Measurements from ENCODE around the gene LINGO3. TPM values are rescaled to one million over a fixed set of nuclear protein-coding genes. Genes with fewer than 3 reads are reported as not detected.

The LINGO3 gene
- polyA plus RNA-seq, 3 donors: 0.08 to 2.8 (median 2.2) TPM

DNA sequence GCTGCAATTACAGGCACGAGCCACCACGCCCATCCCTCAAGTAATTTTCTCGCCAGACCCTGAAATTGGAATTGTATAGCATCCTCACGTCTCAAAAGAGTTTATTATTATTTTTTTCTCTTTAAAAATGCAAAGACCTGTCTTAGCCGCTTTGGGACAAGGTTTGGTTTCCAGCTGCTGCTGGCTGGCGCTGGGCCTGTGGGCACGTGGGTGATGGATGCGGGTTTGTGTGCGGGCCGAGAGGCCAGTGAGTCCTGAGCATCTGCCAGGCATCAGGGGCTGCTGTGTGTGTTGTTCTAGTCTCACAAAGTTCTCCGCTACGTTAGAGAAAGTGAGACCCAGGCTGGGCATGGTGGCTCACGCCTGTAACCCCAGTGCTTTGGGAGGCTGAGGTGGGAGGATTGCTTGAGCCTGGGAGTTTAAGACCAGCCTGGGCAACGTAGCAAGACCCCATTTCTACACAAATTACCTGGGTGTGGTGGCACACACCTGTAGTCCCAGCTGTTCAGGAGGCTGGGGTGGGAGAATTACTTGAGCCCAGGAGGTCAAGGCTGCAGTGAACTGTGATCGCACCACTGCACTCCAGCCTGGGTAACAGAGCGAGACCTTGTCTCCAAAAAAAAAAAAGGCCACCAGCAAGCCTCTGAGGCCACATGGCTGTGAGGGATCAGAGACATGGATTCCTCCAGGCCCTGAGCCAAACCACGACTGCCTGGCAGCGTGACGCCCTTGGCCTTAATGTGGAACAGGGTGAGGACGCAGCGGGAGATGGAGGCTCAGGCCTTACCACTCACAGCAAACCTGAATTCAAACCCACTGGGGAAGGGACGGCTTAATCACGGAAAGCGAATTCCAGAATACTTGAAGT is 47.4 kb upstream of the LINGO3 start:
- TF ChIP-seq, protein P1, sequence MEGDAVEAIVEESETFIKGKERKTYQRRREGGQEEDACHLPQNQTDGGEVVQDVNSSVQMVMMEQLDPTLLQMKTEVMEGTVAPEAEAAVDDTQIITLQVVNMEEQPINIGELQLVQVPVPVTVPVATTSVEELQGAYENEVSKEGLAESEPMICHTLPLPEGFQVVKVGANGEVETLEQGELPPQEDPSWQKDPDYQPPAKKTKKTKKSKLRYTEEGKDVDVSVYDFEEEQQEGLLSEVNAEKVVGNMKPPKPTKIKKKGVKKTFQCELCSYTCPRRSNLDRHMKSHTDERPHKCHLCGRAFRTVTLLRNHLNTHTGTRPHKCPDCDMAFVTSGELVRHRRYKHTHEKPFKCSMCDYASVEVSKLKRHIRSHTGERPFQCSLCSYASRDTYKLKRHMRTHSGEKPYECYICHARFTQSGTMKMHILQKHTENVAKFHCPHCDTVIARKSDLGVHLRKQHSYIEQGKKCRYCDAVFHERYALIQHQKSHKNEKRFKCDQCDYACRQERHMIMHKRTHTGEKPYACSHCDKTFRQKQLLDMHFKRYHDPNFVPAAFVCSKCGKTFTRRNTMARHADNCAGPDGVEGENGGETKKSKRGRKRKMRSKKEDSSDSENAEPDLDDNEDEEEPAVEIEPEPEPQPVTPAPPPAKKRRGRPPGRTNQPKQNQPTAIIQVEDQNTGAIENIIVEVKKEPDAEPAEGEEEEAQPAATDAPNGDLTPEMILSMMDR (IDR thresholded peaks at IDR 0.05): no peak
- Histone ChIP-seq H3K4me2 (replicated peaks; ENCODE audit: extremely low read depth, low read length, poor library complexity, severe bottlenecking) (no peak overlapping the region), H2AFZ (ENCODE audit: insufficient read depth, low read depth, low read length, poor library complexity, severe bottlenecking) (no peak overlapping the region), H3K27me3 (ENCODE audit: control insufficient read depth in 2 of 2, insufficient read depth in 2 of 2, low read length in 2 of 2) (peaks cover 2 to 20% of the 10 kb centered on the region in 2 donors), H3K9ac (ENCODE audit: insufficient read depth, low read length, poor library complexity, severe bottlenecking) (no peak overlapping the region), H3K4me1 (ENCODE audit: control insufficient read depth in 1 of 2, insufficient read depth in 2 of 2, low read length in 2 of 2) (no peaks in the 10 kb centered on the region), H3K79me2 (ENCODE audit: insufficient read depth, low read length) (no peaks in the 10 kb centered on the region), H3K9me3 (replicated peaks in 1 of 2; ENCODE audit: control insufficient read depth in 1 of 2, insufficient read depth in 1 of 2, low read length in 2 of 2) (no peaks in the 10 kb centered on the region), H3K4me3 (replicated peaks in 1 of 3; ENCODE audit: low read depth in 2 of 3, low read length in 3 of 3) (no peak overlapping the region), H3K27ac (ENCODE audit: low read depth in 1 of 2, low read length in 2 of 2) (no peak overlapping the region), H4K20me1 (ENCODE audit: insufficient read depth, low read length) (no peaks in the 10 kb centered on the region), H3K36me3 (replicated peaks in 1 of 2; ENCODE audit: control insufficient read depth in 1 of 2, insufficient read depth in 2 of 2, low read length in 2 of 2) (peaks cover 8 to 18% of the 10 kb centered on the region in 2 donors)
- peaks cover 18 to 24% (median 19%) of the 10 kb centered on the region in 3 donors for H3K27me3 Mint-ChIP-seq (ENCODE audit: low read depth in 3 of 3)
- peaks cover 0 to 14% of the 10 kb centered on the region in 2 donors for H3K36me3 Mint-ChIP-seq
- H3K9me3 Mint-ChIP-seq: peaks cover 0 to 1% (median 0%) of the 10 kb centered on the region in 7 donors
- WGBS (ENCODE audit: insufficient coverage): 93% methylated on average over 15 of the region's 24 CpGs
- no peaks in the 10 kb centered on the region for H3K4me1 Mint-ChIP-seq
- intact Hi-C loops (cut with micrococcal nuclease): no loop called here
- peak overlapping the region in 1 of 7 donors; percentile 58 for H3K27ac Mint-ChIP-seq
- DNase-seq: no peak
- H3K4me3 Mint-ChIP-seq: no peak overlapping the region

- TF ChIP-seq, protein P1 (IDR thresholded peaks at IDR 0.05): no peak
- no peaks in the 10 kb centered on the region for H3K79me2 ChIP-seq (ENCODE audit: insufficient read depth, low read length)
- no peak overlapping the region for H3K27ac ChIP-seq (ENCODE audit: low read depth in 1 of 2, low read length in 2 of 2)
- Mint-ChIP-seq H3K4me1 (no peaks in the 10 kb centered on the region), H3K27me3 (ENCODE audit: low read depth in 3 of 3) (peaks cover 12 to 20% (median 12%) of the 10 kb centered on the region in 3 donors), H3K4me3 (no peak overlapping the region), H3K9me3 (no peaks in the 10 kb centered on the region), H3K27ac (no peak overlapping the region), H3K36me3 (peaks cover 0 to 14% of the 10 kb centered on the region in 2 donors)
- H3K4me3 ChIP-seq (replicated peaks in 1 of 3; ENCODE audit: low read depth in 2 of 3, low read length in 3 of 3): no peak overlapping the region
- intact Hi-C loops (cut with micrococcal nuclease): no loop called here
- H3K9me3 ChIP-seq (replicated peaks in 1 of 2; ENCODE audit: control insufficient read depth in 1 of 2, insufficient read depth in 1 of 2, low read length in 2 of 2): no peaks in the 10 kb centered on the region
- no peak overlapping the region for H3K4me2 ChIP-seq (replicated peaks; ENCODE audit: extremely low read depth, low read length, poor library complexity, severe bottlenecking)
- H2AFZ ChIP-seq (ENCODE audit: insufficient read depth, low read depth, low read length, poor library complexity, severe bottlenecking): no peak overlapping the region
- DNase-seq: no peak
- H3K4me1 ChIP-seq (ENCODE audit: control insufficient read depth in 1 of 2, insufficient read depth in 2 of 2, low read length in 2 of 2): no peaks in the 10 kb centered on the region
- H4K20me1 ChIP-seq (ENCODE audit: insufficient read depth, low read length): no peaks in the 10 kb centered on the region
- peaks cover under 1 to 14% of the 10 kb centered on the region in 2 donors for H3K27me3 ChIP-seq (ENCODE audit: control insufficient read depth in 2 of 2, insufficient read depth in 2 of 2, low read length in 2 of 2)
- WGBS (ENCODE audit: insufficient coverage): 94% methylated on average over 11 of the region's 17 CpGs
- peaks cover 13 to 25% of the 10 kb centered on the region in 2 donors for H3K36me3 ChIP-seq (replicated peaks in 1 of 2; ENCODE audit: control insufficient read depth in 1 of 2, insufficient read depth in 2 of 2, low read length in 2 of 2)
- no peak overlapping the region for H3K9ac ChIP-seq (ENCODE audit: insufficient read depth, low read length, poor library complexity, severe bottlenecking)
Measured at GRCh38 chr19:2354670-2355069, 46.7 kb upstream of the LINGO3 start.

All from CD14-positive monocyte (primary cell).